Left ventricle myocardium inferior (tissue), 1 donor: ENCODE measurements around the gene OGT. TPM values are rescaled to one million over a fixed set of nuclear protein-coding genes. Genes with fewer than 3 reads are reported as not detected.
"Not testable (repeated sequence)": the region's sequence is repeated elsewhere in the genome, so short reads cannot be mapped to it uniquely, and the experiment has no call there.

ENCODE experiments used
- DNase-seq: peaks from one replicate; pipeline ENCODE4 v3.0.0-alpha.2; 2020
- H3K27ac ChIP-seq: fragments of 200-600 bp; replicated peaks from 2 replicates; pipeline ENCODE4 v1.8.0; 2021
- H3K27me3 ChIP-seq: fragments of 200-600 bp; 2 replicates; pipeline ENCODE4 v1.8.0; 2021; ENCODE audit warnings: low read depth
- H3K36me3 ChIP-seq: fragments of 200-600 bp; 2 replicates; pipeline ENCODE4 v1.8.0; 2021
- H3K4me1 ChIP-seq: fragments of 200-600 bp; 2 replicates; pipeline ENCODE4 v1.8.0; 2021
- H3K4me3 ChIP-seq: fragments of 200-600 bp; 2 replicates; pipeline ENCODE4 v1.8.0; 2021; ENCODE audit warnings: mild to moderate bottlenecking, moderate library complexity
- H3K9me3 ChIP-seq: fragments of 200-600 bp; replicated peaks from 2 replicates; pipeline ENCODE4 v1.8.0; 2021
- CTCF ChIP-seq: fragments of 200-600 bp; IDR thresholded peaks from 2 replicates; pipeline ENCODE4 v1.8.0; 2021; ENCODE audit warnings: antibody characterized with exemption, mild to moderate bottlenecking, borderline replicate concordance
- intact Hi-C: fragments of 100-400 bp; cut with micrococcal nuclease; formaldehyde crosslinking; loops from one replicate; pipeline ENCODE4 v1.11.0; 2022
- total RNA-seq: library from RNA; stranded (reverse); fragmentation: NEBNext Ultra II Directional; extraction: Animal tissue kit (Norgen Biotek cat#: 25700); gene quantifications from one replicate; pipeline ENCODE4 v1.2.1, GENCODE V29; 2021
- donor health status: DM: no; HTN: yes; CAD: no; lungs with severe emphysema.

The OGT gene
- total RNA-seq, 1 donor from 2014 or later, result 83.8 TPM

- no peaks in the 10 kb centered on the region for H3K27me3 ChIP-seq
- H3K27ac ChIP-seq, result no peak overlapping the region
- intact Hi-C loops, result no loop called here
- H3K9me3 ChIP-seq, result no peaks in the 10 kb centered on the region
- TF ChIP-seq CTCF, result no peak
- H3K36me3 ChIP-seq, result peaks cover 57% of the 10 kb centered on the region
- H3K4me1 ChIP-seq, result peaks cover 22% of the 10 kb centered on the region
- DNase-seq, result no peak
- H3K4me3 ChIP-seq, result no peak overlapping the region
Measured at GRCh38 chrX:71609095-71609750, 76.3 kb downstream of the OGT start.

GRCh38 chrX:71611736-71612135, 78.8 kb downstream of the OGT start:
- H3K9me3 ChIP-seq, H3K27ac ChIP-seq, DNase-seq, H3K27me3 ChIP-seq, H3K4me3 ChIP-seq, intact Hi-C loops: not testable (repeated sequence)
- Histone ChIP-seq H3K4me1 (peaks cover 12% of the 10 kb centered on the region), H3K36me3 (peaks cover 38% of the 10 kb centered on the region)

GRCh38 chrX:71612256-71612655, 79.4 kb downstream of the OGT start:
- intact Hi-C loops, result no loop called here
- DNase-seq, result no peak
- H3K9me3 ChIP-seq, result no peaks in the 10 kb centered on the region
- H3K4me3 ChIP-seq, result no peak overlapping the region
- TF ChIP-seq CTCF, result no peak
- peaks cover 6% of the 10 kb centered on the region for H3K4me1 ChIP-seq
- no peak overlapping the region for H3K27ac ChIP-seq
- peaks cover 38% of the 10 kb centered on the region for H3K36me3 ChIP-seq
- no peaks in the 10 kb centered on the region for H3K27me3 ChIP-seq

GRCh38 chrX:71615056-71615455, 82.2 kb downstream of the OGT start:
- no peaks in the 10 kb centered on the region for H3K9me3 ChIP-seq
- H3K27ac ChIP-seq, result no peak overlapping the region
- intact Hi-C loops, result no loop called here
- peaks cover 27% of the 10 kb centered on the region for H3K36me3 ChIP-seq
- no peak overlapping the region for H3K4me3 ChIP-seq
- DNase-seq, result no peak
- H3K27me3 ChIP-seq, result no peaks in the 10 kb centered on the region
- no peak for TF ChIP-seq CTCF
- no peaks in the 10 kb centered on the region for H3K4me1 ChIP-seq

- H3K9me3 ChIP-seq, result no peaks in the 10 kb centered on the region
- no peaks in the 10 kb centered on the region for H3K27me3 ChIP-seq
- no peaks in the 10 kb centered on the region for H3K4me1 ChIP-seq
- no peak overlapping the region for H3K27ac ChIP-seq
- no peak for DNase-seq
- no peak for TF ChIP-seq CTCF
- peaks cover 18% of the 10 kb centered on the region for H3K36me3 ChIP-seq
- intact Hi-C loops, result no loop called here
- H3K4me3 ChIP-seq, result no peak overlapping the region
Measured at GRCh38 chrX:71615954-71616353, 83.0 kb downstream of the OGT start.

GRCh38 chrX:71616672-71617529, 84.0 kb downstream of the OGT start:
- intact Hi-C loops, result no loop called here
- H3K36me3 ChIP-seq, result peaks cover 15% of the 10 kb centered on the region
- no peak for TF ChIP-seq CTCF
- peaks cover under 1% of the 10 kb centered on the region for H3K4me1 ChIP-seq
- no peak for DNase-seq
- no peak overlapping the region for H3K4me3 ChIP-seq
- no peaks in the 10 kb centered on the region for H3K9me3 ChIP-seq
- H3K27me3 ChIP-seq, result no peaks in the 10 kb centered on the region
- no peak overlapping the region for H3K27ac ChIP-seq
